K562 (cell line): ENCODE measurements around the gene SLC1A2. TPM values are rescaled to one million over a fixed set of nuclear protein-coding genes. Genes with fewer than 3 reads are reported as not detected.

Source experiments
- ATAC-seq: fragments of 200-7000 bp; cut with Tn5 transposase; 3 replicates; pipeline ENCODE4 v1.9.1; 2020; ENCODE audit warnings: moderate library complexity
- BruUV-seq: library from RNA; stranded (reverse); fragments of 400-500 nt; replicated peaks from 2 replicates; lab custom pipeline; 2021; lab: Mats Ljungman, UMichigan
- CTCF ChIA-PET: fragments of 300-600 bp; formaldehyde crosslinking; extraction: SDS; loops from one replicate; lab custom pipeline; 2021; ENCODE audit warnings: low intra/inter-chr PET ratio; lab: Yijun Ruan, JAX
- POLR2A ChIA-PET: fragments of 300-600, 350-650 bp; sonication (Branson Sonifier 250); formaldehyde crosslinking; extraction: SDS; loops from one replicate; lab custom pipeline; 2021; ENCODE audit warnings: antibody characterized with exemption, inconsistent platforms; lab: Yijun Ruan, JAX
- DNase-seq, 4 experiments: peaks; one replicate each; pipeline versions ENCODE4 v3.0.0 to v3.0.0-alpha.2; 2011 to 2018; ENCODE audit warnings: low spot score in 3 of 4, mixed read lengths in 3 of 4; ENCODE audit errors: extremely low read depth in 1 of 4
- FAIRE-seq: peaks from 2 replicates; lab custom pipeline; 2011; peaks lifted over from hg19 to GRCh38; lab: Jason Lieb, UNC
- H2AFZ ChIP-seq: 2 replicates; pipeline ENCODE4 v1.6.0; 2011; ENCODE audit warnings: low read depth, low read length, control low read depth, inconsistent platforms
- H3K27ac ChIP-seq: fragments of 200-600 bp; 3 replicates; pipeline ENCODE4 v1.8.0; 2011; ENCODE audit warnings: low read depth, mild to moderate bottlenecking, control low read depth, inconsistent platforms, low read length, moderate library complexity, mixed read lengths; ENCODE audit errors: extremely low read depth
- H3K27me3 ChIP-seq, 2 experiments: fragments of 300-600 bp in 1 of 2; 2 replicates in 1 of 2; 3 replicates in 1 of 2; pipeline versions ENCODE4 v1.6.0 to v1.8.0; 2011; ENCODE audit warnings: inconsistent platforms in 2 of 2, low read length in 2 of 2, mild to moderate bottlenecking in 1 of 2, mixed read lengths in 1 of 2, moderate library complexity in 1 of 2; ENCODE audit not compliant: control insufficient read depth in 2 of 2, insufficient read depth in 2 of 2
- H3K36me3 ChIP-seq: fragments of 300-600 bp; 3 replicates; pipeline ENCODE4 v1.8.0; 2011; ENCODE audit warnings: mild to moderate bottlenecking, low read length, inconsistent platforms; ENCODE audit not compliant: control insufficient read depth, insufficient read depth
- H3K4me1 ChIP-seq, 2 experiments: fragments of 200-600 bp in 1 of 2; replicated peaks in 1 of 2; 2 replicates in 1 of 2; 3 replicates in 1 of 2; pipeline versions ENCODE4 v1.5.1 to v1.8.0; 2011; ENCODE audit warnings: inconsistent platforms in 2 of 2, low read length in 2 of 2, mild to moderate bottlenecking in 1 of 2, mixed read lengths in 1 of 2, moderate library complexity in 1 of 2; ENCODE audit not compliant: control insufficient read depth in 2 of 2, insufficient read depth in 2 of 2
- H3K4me2 ChIP-seq: 2 replicates; pipeline ENCODE4 v1.6.1; 2011; ENCODE audit warnings: low read length, control low read depth, inconsistent platforms, mixed read lengths; ENCODE audit not compliant: insufficient read depth
- H3K4me3 ChIP-seq: fragments of 200-600 bp; sonication (generic), shearing (Covaris generic); 2 replicates; pipeline ENCODE4 v1.5.1; 2016; ENCODE audit warnings: control low read depth, inconsistent platforms
- H3K79me2 ChIP-seq: fragments of 200-600 bp; 3 replicates; pipeline ENCODE4 v1.8.0; 2011; ENCODE audit warnings: low read length, inconsistent platforms; ENCODE audit not compliant: control insufficient read depth, insufficient read depth
- H3K9ac ChIP-seq, 2 experiments: 2 replicates each; pipeline versions ENCODE4 v1.6.0 to v1.6.1; 2011; ENCODE audit warnings: low read depth in 2 of 2, low read length in 2 of 2, control low read depth in 1 of 2, inconsistent platforms in 1 of 2, mild to moderate bottlenecking in 1 of 2, mixed read lengths in 1 of 2; ENCODE audit not compliant: insufficient read depth in 1 of 2
- H3K9me1 ChIP-seq: one replicate; pipeline ENCODE4 v1.6.0; 2011; ENCODE audit warnings: inconsistent platforms, mild to moderate bottlenecking, low read length, moderate library complexity; ENCODE audit not compliant: control insufficient read depth, insufficient read depth
- H3K9me3 ChIP-seq: replicated peaks from 2 replicates; pipeline ENCODE4 v1.5.1; 2011; ENCODE audit warnings: low read depth, low read length, inconsistent platforms; ENCODE audit not compliant: control insufficient read depth, insufficient read depth
- H4K20me1 ChIP-seq: replicated peaks from 2 replicates; pipeline ENCODE4 v1.6.1; 2011; ENCODE audit warnings: low read length, inconsistent platforms, mixed read lengths; ENCODE audit not compliant: control insufficient read depth, insufficient read depth
- BCLAF1 ChIP-seq, 2 experiments: fragments of 450-650 bp in 1 of 2; IDR thresholded peaks; 2 replicates each; pipeline ENCODE4 v1.6.1; 2011 to 2017; ENCODE audit warnings: low read depth in 2 of 2, antibody characterized with exemption in 1 of 2, borderline replicate concordance in 1 of 2, low read length in 1 of 2, mild to moderate bottlenecking in 1 of 2, mixed read lengths in 1 of 2; ENCODE audit not compliant: control insufficient read depth in 1 of 2
- CTCF ChIP-seq, 3 experiments: IDR thresholded peaks in 2 of 3; conservative IDR thresholded peaks in 1 of 3; 2 replicates each; pipeline ENCODE4 v1.5.1; 2011 to 2012; ENCODE audit warnings: low read length in 3 of 3, mild to moderate bottlenecking in 3 of 3, control low read depth in 2 of 3, improper control_type of control experiment in 1 of 3, inconsistent platforms in 1 of 3, low read depth in 1 of 3, mixed read lengths in 1 of 3, moderate library complexity in 1 of 3; ENCODE audit not compliant: insufficient read depth in 2 of 3
- DNMT1 ChIP-seq: fragments of 450-650 bp; IDR thresholded peaks from 2 replicates; pipeline ENCODE4 v1.6.1; 2016; ENCODE audit warnings: antibody characterized with exemption, mild to moderate bottlenecking
- EHMT2 ChIP-seq: fragments of 450-650 bp; IDR thresholded peaks from 2 replicates; pipeline ENCODE4 v1.6.1; 2018; ENCODE audit warnings: antibody characterized with exemption
- ERF ChIP-seq: fragments of 450-650 bp; formaldehyde crosslinking; IDR thresholded peaks from 2 replicates; pipeline ENCODE4 v1.4.0; 2020; ENCODE audit warnings: mild to moderate bottlenecking, mixed read lengths
- FUS ChIP-seq: fragments of 200-400 bp; formaldehyde crosslinking; optimal IDR thresholded peaks from 2 replicates; pipeline ENCODE3; 2017; ENCODE audit warnings: low read depth, low read length
- MEIS2 ChIP-seq: fragments of 450-650 bp; IDR thresholded peaks from 2 replicates; pipeline ENCODE4 v1.6.1; 2014; ENCODE audit warnings: mild to moderate bottlenecking; ENCODE audit not compliant: partially characterized antibody
- PTRF ChIP-seq: fragments of 450-650 bp; IDR thresholded peaks from 2 replicates; pipeline ENCODE4 v1.6.1; 2016; ENCODE audit warnings: mild to moderate bottlenecking, missing genetic modification characterization, missing compliant biosample characterization
- XRCC3 ChIP-seq: fragments of 450-650 bp; IDR thresholded peaks from 2 replicates; pipeline ENCODE4 v1.6.1; 2017; ENCODE audit warnings: mild to moderate bottlenecking, moderate library complexity
- WGBS: fragments of 100-300 bp; shearing (Covaris generic); methylation state at CpG from one replicate; pipeline ENCODE4 v1.1.6; 2016; ENCODE audit warnings: low coverage, mixed read lengths; ENCODE audit not compliant: insufficient coverage; ENCODE audit errors: missing lambda C conversion rate; 5-methylcytosine and 5-hydroxymethylcytosine counted together
- in situ Hi-C: fragments of 300-500 bp; cut with MboI; formaldehyde crosslinking; loops from 4 replicates; pipeline ENCODE4 v1.15.0; 2018; ENCODE audit warnings: inconsistent platforms, mixed read lengths
- intact Hi-C: fragments of 100-400 bp; cut with micrococcal nuclease; formaldehyde crosslinking; loops from 2 replicates; pipeline ENCODE4 v1.14.2; 2022
- polyA plus RNA-seq, 8 experiments: library from polyadenylated mRNA; depleted of rRNA in 4 of 8; stranded (reverse) in 5 of 8; unstranded in 3 of 8; fragments of >200 nt; fragmentation: Nextera tagmentation in 2 of 8; fragmentation: Illumina TruSeq in 1 of 8; extraction: Ambion mirVana in 2 of 8; extraction: Trizol in 1 of 8; gene quantifications; 2 replicates each; pipeline versions ENCODE4 v1.2.1 to v1.2.3, GENCODE V29; 2011 to 2014; ENCODE audit warnings: inconsistent platforms in 1 of 8, missing spikeins in 1 of 8
- total RNA-seq, 7 experiments: library from RNA; depleted of rRNA in 6 of 7; stranded (reverse); fragments of >200 nt in 6 of 7; fragmentation: Illumina TruSeq in 2 of 7; extraction: Trizol in 2 of 7; gene quantifications; 2 replicates each; pipeline versions ENCODE4 v1.2.1 to v1.2.3, GENCODE V29; 2011 to 2021; ENCODE audit warnings: low replicate concordance in 1 of 7

Gene SLC1A2
- total and polyA plus RNA-seq, 9 of the 15 experiments (the other 6 are each of a cell fraction or from before 2014, with no cell fraction given), result 0.03 to 0.07 (median 0.04) TPM; not detected in 5

- DNase-seq, result no peak
- H3K27me3 ChIP-seq, result peaks cover 0 to 4% of the 10 kb centered on the region in 2 experiments; a peak in 2 of 5 replicates
- 0% methylated on average over 2 of the region's 2 CpGs for WGBS
- no peaks in the 10 kb centered on the region for H3K36me3 ChIP-seq
- in situ Hi-C loops, result no loop called here
- H3K4me3 ChIP-seq, result no peak overlapping the region
- no peak overlapping the region for H2AFZ ChIP-seq
- no peaks in the 10 kb centered on the region for H3K9me1 ChIP-seq
- ChIA-PET CTCF (no interaction called here), POLR2A (no interaction called here)
- H3K79me2 ChIP-seq, result no peaks in the 10 kb centered on the region
- no peaks in the 10 kb centered on the region for H3K9me3 ChIP-seq
- no peaks in the 10 kb centered on the region for H4K20me1 ChIP-seq
- BruUV-seq, result no TSS peak
- ATAC-seq, result no peak
- H3K4me1 ChIP-seq, result no peaks in the 10 kb centered on the region
- no peak overlapping the region for H3K9ac ChIP-seq
- H3K4me2 ChIP-seq, result no peak overlapping the region
- H3K27ac ChIP-seq, result no peak overlapping the region
- TF ChIP-seq DNMT1 (no peak), CTCF (IDR thresholded peaks at IDR 0.05 in 2 of 3, conservative IDR thresholded peaks at IDR 0.05 in 1 of 3; ENCODE audit: insufficient read depth in 2 of 3, low read depth in 1 of 3, low read length in 3 of 3) (peak in 2 of 3 experiments; percentile 2 to 8; a peak in 2 of 6 replicates)
- intact Hi-C loops, result no loop called here
- no peak for FAIRE-seq
Observed at GRCh38 chr11:35461917-35462538, 42.7 kb upstream of the SLC1A2 start.

GRCh38 chr11:35459489-35459888, 40.1 kb upstream of the SLC1A2 start:
- no TSS peak for BruUV-seq
- Histone ChIP-seq H3K4me3 (no peak overlapping the region), H3K9me3 (no peaks in the 10 kb centered on the region), H3K27ac (no peak overlapping the region), H3K9me1 (no peaks in the 10 kb centered on the region), H2AFZ (no peak overlapping the region), H3K27me3 (peaks cover 0 to 2% of the 10 kb centered on the region in 2 experiments; a peak in 2 of 5 replicates), H3K9ac (no peak overlapping the region), H3K79me2 (no peaks in the 10 kb centered on the region), H4K20me1 (no peaks in the 10 kb centered on the region), H3K36me3 (no peaks in the 10 kb centered on the region), H3K4me2 (no peak overlapping the region), H3K4me1 (no peaks in the 10 kb centered on the region; a peak in 1 of 5 replicates)
- POLR2A ChIA-PET, result interaction anchor here (1.6 kb wide), 1 partner anchor 11 kb away, joined by 5 read pairs; no protein-coding TSS in a partner anchor
- ATAC-seq, result no peak
- 0% methylated on average over 1 of the region's 1 CpG for WGBS
- CTCF ChIA-PET, result no interaction called here
- in situ Hi-C loops (no loop called here), intact Hi-C loops (no loop called here)
- no peak for DNase-seq
- FAIRE-seq, result no peak
- TF ChIP-seq PTRF (tag), result no peak
- TF ChIP-seq FUS, result no peak
- TF ChIP-seq BCLAF1 (IDR thresholded peaks at IDR 0.05; ENCODE audit: borderline replicate concordance in 1 of 2, control insufficient read depth in 1 of 2, low read depth in 2 of 2, low read length in 1 of 2), result no peak
- TF ChIP-seq ERF, result no peak
- no peak for TF ChIP-seq MEIS2
- TF ChIP-seq XRCC3, result no peak
- TF ChIP-seq EHMT2, result no peak
